Left colon (tissue), 2 donors: Measurements from ENCODE around the gene TYW1. TPM values are rescaled to one million over a fixed set of nuclear protein-coding genes. Genes with fewer than 3 reads are reported as not detected.
"Not testable (repeated sequence)": the region's sequence is repeated elsewhere in the genome, so short reads cannot be mapped to it uniquely, and the experiment has no call there.

Experiments
- ATAC-seq: fragments of 200-7000 bp; cut with Tn5 transposase; one replicate; pipeline ENCODE4 v1.9.1; 2020; ENCODE audit warnings: mild to moderate bottlenecking, moderate library complexity
- DNase-seq, 2 donors: peaks; one replicate each; pipeline ENCODE4 v3.0.0-alpha.2; 2020
- intact Hi-C, 2 donors: fragments of 100-400 bp; cut with DNase I in 1 of 2; cut with micrococcal nuclease in 1 of 2; formaldehyde crosslinking; loops; one replicate each; pipeline versions ENCODE4 v1.11.2 to v1.14.0; 2022; cut with DNase I, micrococcal nuclease
- total RNA-seq, 2 donors: library from RNA; stranded (reverse); fragmentation: NEBNext Ultra II Directional; extraction: Animal tissue kit (Norgen Biotek cat#: 25700); gene quantifications; one replicate each; pipeline ENCODE4 v1.2.1, GENCODE V29; 2021
- donor health status: DM: no; HTN: no; CAD: no.
- donor health status: DM: yes; HTN: yes; CAD: no.

Gene TYW1
- total RNA-seq, 2 donors from 2014 or later: 16.1 to 17.9 TPM

- intact Hi-C loops, ATAC-seq: not testable (repeated sequence)
Observed at GRCh38 chr7:66980336-66980735, 16.3 kb upstream of the TYW1 start.

GRCh38 chr7:66989552-66989951 is 7.1 kb upstream of the TYW1 start:
- intact Hi-C loops, DNase-seq, ATAC-seq: not testable (repeated sequence)

More at GRCh38 chr7:66980336-66980735, 16.3 kb upstream of the TYW1 start:
- not testable (repeated sequence) for DNase-seq

GRCh38 chr7:66994051-66994450 is 2.6 kb upstream of the TYW1 start:
- intact Hi-C loops, ATAC-seq, DNase-seq: not testable (repeated sequence)

GRCh38 chr7:66994691-66995049 is 2.0 kb upstream of the TYW1 start:
- ATAC-seq (peak; percentile 71), DNase-seq (peak; percentile 57 to 67)
- intact Hi-C loops: not testable (repeated sequence)

- DNase-seq (peak; percentile 93 to 97), ATAC-seq (peak; percentile 78)
- intact Hi-C loops: not testable (repeated sequence)
Observed at GRCh38 chr7:66995050-66995776, 1.4 kb upstream of the TYW1 start, which contains the start of gene SBDS. SBDS (minus strand) TSS chr7:66995586; CDS start chr7:66995417, 169 bp downstream.

- intact Hi-C loops, DNase-seq, ATAC-seq: not testable (repeated sequence)
Observed at GRCh38 chr7:67000601-67001258, 4.1 kb downstream of the TYW1 start.

GRCh38 chr7:67004145-67004544 is 7.5 kb downstream of the TYW1 start:
- intact Hi-C loops, ATAC-seq, DNase-seq: not testable (repeated sequence)

GRCh38 chr7:67006965-67007364 is 10.3 kb downstream of the TYW1 start:
- DNase-seq (no peak), ATAC-seq (peak; percentile 61)
- intact Hi-C loops: no loop called here

GRCh38 chr7:67008260-67008659 is 11.6 kb downstream of the TYW1 start:
- DNase-seq (no peak), ATAC-seq (no peak)
- intact Hi-C loops: no loop called here

GRCh38 chr7:67009677-67010076 is 13.0 kb downstream of the TYW1 start:
- DNase-seq, ATAC-seq, intact Hi-C loops: not testable (repeated sequence)

GRCh38 chr7:67014076-67014622 is 17.5 kb downstream of the TYW1 start:
- ATAC-seq, intact Hi-C loops, DNase-seq: not testable (repeated sequence)

GRCh38 chr7:67017971-67018370 is 21.3 kb downstream of the TYW1 start:
- intact Hi-C loops, DNase-seq, ATAC-seq: not testable (repeated sequence)

- intact Hi-C loops: no loop called here
- DNase-seq (no peak), ATAC-seq (no peak)
Observed at GRCh38 chr7:67018940-67019339, 22.3 kb downstream of the TYW1 start.

- DNase-seq (no peak), ATAC-seq (peak; percentile 97)
- intact Hi-C loops: no loop called here
Observed at GRCh38 chr7:67019562-67020390, 23.1 kb downstream of the TYW1 start.

- DNase-seq: no peak
- no peak for ATAC-seq
- intact Hi-C loops: no loop called here
Observed at GRCh38 chr7:67021260-67021659, 24.6 kb downstream of the TYW1 start.

- ATAC-seq (no peak), DNase-seq (no peak)
- intact Hi-C loops: no loop called here
Observed at GRCh38 chr7:67022511-67022910, 25.9 kb downstream of the TYW1 start.

GRCh38 chr7:67025459-67025858 is 28.8 kb downstream of the TYW1 start:
- DNase-seq, intact Hi-C loops, ATAC-seq: not testable (repeated sequence)

- DNase-seq, intact Hi-C loops, ATAC-seq: not testable (repeated sequence)
Observed at GRCh38 chr7:67031685-67032084, 35.1 kb downstream of the TYW1 start.

GRCh38 chr7:67033251-67033650 is 36.6 kb downstream of the TYW1 start:
- no peak for ATAC-seq
- no peak for DNase-seq
- intact Hi-C loops: no loop called here
